ENCODE measurements around the gene CALY. TPM values are rescaled to one million over a fixed set of nuclear protein-coding genes. Genes with fewer than 3 reads are reported as not detected.
"Not testable (repeated sequence)": the region's sequence is repeated elsewhere in the genome, so short reads cannot be mapped to it uniquely, and the experiment has no call there.

Gene CALY
- total and polyA plus RNA-seq, 5 experiments from 2014 or later, result 0.22 to 6.9 (median 0.44) TPM

DNA sequence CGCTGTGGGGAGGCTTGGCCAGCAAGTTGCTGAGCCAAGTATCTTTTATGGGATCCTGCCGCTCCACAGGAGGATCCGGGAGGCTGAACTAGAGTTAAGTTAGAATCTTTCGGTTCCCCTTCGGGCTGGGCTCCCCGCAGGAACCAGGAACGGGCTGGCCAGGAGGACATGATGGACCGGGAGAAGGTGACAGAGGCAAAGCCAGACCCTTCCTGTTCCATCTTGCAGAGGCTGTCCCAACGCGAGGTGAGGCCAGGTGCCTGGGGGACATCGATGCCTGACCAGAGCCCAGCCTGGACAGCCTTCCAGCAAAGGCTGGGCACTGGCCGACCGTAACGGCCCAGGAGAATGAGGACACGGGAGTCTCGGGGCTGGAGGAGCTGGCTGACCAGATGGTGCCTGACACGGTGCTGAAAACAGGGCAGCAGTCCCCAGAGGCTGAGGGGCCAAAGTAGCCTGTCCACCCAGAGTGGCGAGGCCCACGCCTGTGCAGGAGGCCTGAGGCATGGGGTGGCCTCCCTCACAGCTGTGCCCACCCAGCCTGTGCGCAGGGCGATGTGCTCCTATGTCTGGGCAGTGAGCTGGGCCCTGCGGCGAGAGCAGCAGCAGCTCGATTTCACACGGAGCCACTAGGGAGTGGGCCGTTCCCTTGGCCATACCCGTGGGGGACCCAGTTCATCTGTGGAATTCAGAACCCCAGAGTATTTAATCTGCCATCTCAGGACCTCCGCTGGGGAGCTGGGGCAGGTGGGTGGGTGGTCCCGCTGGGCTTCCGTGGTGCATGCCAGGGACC, 40.5 kb upstream of the CALY start:
- ATAC-seq (no peak), DNase-seq (no peak)
- no peaks in the 10 kb centered on the region for H3K36me3 Mint-ChIP-seq
- peak overlapping the region; percentile 44 to 92 (median 66) for H3K4me3 Mint-ChIP-seq
- no peaks in the 10 kb centered on the region for H3K9me3 Mint-ChIP-seq
- H3K27ac Mint-ChIP-seq, result peak overlapping the region in 2 of 10 donors; percentile 36 to 86
- POLR2A ChIA-PET, result interaction anchor here (0.6 to 6.4 kb wide), 6 partner anchors 12 to 113 kb away, joined by 3 to 58 read pairs (median 4); partner anchors contain the start of genes ADAM8, FUOM and MTG1
- no peaks in the 10 kb centered on the region for H3K27me3 Mint-ChIP-seq
- H3K4me1 Mint-ChIP-seq, result peaks cover 2 to 38% (median 14%) of the 10 kb centered on the region in 4 donors

DNA sequence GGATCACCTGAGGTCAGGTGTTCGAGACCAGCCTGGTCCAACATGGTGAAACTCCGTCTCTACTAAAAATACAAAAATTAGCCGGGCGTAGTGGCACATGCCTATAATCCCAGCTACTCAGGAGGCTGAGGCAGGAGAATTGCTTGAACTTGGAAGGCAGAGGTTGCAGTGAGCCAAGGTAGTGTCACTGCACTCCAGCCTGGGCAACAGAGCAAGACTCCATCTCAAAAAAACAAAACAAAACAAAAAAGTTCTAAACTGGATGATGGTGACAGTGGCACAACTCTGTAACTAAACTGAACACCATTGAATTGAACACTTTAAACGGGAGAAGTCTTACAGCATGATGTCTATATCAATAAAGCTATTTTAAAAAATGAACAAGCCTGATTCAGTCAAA, 39.5 kb upstream of the CALY start:
- DNase-seq, H3K27me3 Mint-ChIP-seq, ATAC-seq, H3K9me3 Mint-ChIP-seq, H3K36me3 Mint-ChIP-seq: not testable (repeated sequence)
- POLR2A ChIA-PET, result interaction anchor here (1.0 to 6.4 kb wide), 2 partner anchors 13 to 112 kb away, joined by 3 to 58 read pairs; no protein-coding TSS in a partner anchor
- Mint-ChIP-seq H3K27ac (peak overlapping the region in 2 of 10 donors; percentile 4 to 24), H3K4me1 (peaks cover 4 to 36% (median 21%) of the 10 kb centered on the region in 4 donors), H3K4me3 (peak overlapping the region in 8 of 10 donors; percentile 25 to 92 (median 62))

DNA sequence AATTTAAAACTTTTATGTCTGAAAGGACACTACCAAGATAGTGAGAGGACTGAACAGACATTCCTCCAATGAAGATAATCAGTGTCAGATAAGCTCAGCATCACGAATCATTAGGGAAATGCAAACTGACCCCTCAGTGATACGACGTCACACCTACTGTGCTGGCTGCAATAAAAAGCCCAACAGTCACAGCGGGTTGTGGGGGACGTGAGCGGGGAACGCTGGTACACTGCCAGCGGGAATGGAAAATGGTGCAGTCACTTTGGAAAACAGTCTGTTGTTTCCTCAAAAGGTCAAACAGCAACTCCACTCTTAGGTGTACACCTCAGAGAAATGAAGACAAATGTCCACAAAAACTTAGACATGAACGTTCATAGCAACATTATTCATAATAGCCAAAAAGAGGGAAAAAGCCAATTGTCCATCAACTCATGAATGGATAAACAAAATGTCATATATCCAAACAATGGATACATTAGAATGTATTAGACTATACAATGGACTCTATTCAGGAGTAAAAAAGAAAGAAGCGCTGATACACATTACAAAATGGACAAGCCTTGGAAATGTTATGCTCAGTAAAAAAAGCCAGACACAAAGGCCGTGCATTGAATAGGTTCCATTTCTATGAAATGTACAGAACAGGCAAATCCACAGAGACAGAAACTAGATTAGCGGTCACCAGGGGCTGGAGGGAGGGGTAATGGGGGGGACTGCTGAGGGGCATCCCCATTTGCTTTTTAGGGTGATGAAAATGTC, 38.8 kb upstream of the CALY start:
- peaks cover 0 to under 1% (median under 1%) of the 10 kb centered on the region in 3 donors for H3K36me3 Mint-ChIP-seq
- no peak for ATAC-seq
- H3K9me3 Mint-ChIP-seq, result no peaks in the 10 kb centered on the region
- peak overlapping the region in 8 of 10 donors; percentile 14 to 74 (median 62) for H3K4me3 Mint-ChIP-seq
- POLR2A ChIA-PET, result no interaction called here
- DNase-seq, result no peak
- H3K4me1 Mint-ChIP-seq, result peaks cover 4 to 31% (median 18%) of the 10 kb centered on the region in 4 donors
- H3K27me3 Mint-ChIP-seq, result no peaks in the 10 kb centered on the region
- H3K27ac Mint-ChIP-seq, result peak overlapping the region in 3 of 10 donors; percentile 11 to 63 (median 25)

GRCh38 chr10:133373174-133374090, 36.7 kb upstream of the CALY start, which contains the start of gene ECHS1:
Gene ECHS1, minus strand, starts transcription at chr10:133373354. Its CDS starts 21 bp downstream, at chr10:133373333.
- H3K36me3 Mint-ChIP-seq, result peaks cover 0 to 20% (median 6%) of the 10 kb centered on the region in 3 donors
- POLR2A ChIA-PET, result interaction anchor here (0.7 to 2.0 kb wide), 6 partner anchors 8 to 37 kb away, joined by 3 to 14 read pairs (median 4); partner anchors contain the start of genes CALY and MTG1
- ATAC-seq, result peak; percentile 97 to 99
- peak within 1 kb of the TSS; percentile 64 to 89 (median 80) for H3K4me3 Mint-ChIP-seq
- peak within 1 kb of the TSS in 9 of 10 donors; percentile 48 to 90 (median 69) for H3K27ac Mint-ChIP-seq
- H3K27me3 Mint-ChIP-seq, result no peaks in the 10 kb centered on the region
- peak; percentile 86 to 96 (median 92) for DNase-seq
- peaks cover 7 to 23% (median 17%) of the 10 kb centered on the region in 4 donors for H3K4me1 Mint-ChIP-seq
- H3K9me3 Mint-ChIP-seq, result no peaks in the 10 kb centered on the region

GRCh38 chr10:133372507-133372906, 35.8 kb upstream of the CALY start:
- H3K4me1 Mint-ChIP-seq, result peaks cover 7 to 21% (median 16%) of the 10 kb centered on the region in 4 donors
- H3K27me3 Mint-ChIP-seq, result no peaks in the 10 kb centered on the region
- H3K36me3 Mint-ChIP-seq, result peaks cover 0 to 26% (median 6%) of the 10 kb centered on the region in 3 donors
- ATAC-seq (no peak), DNase-seq (no peak)
- H3K9me3 Mint-ChIP-seq, result no peaks in the 10 kb centered on the region
- H3K4me3 Mint-ChIP-seq, result peak overlapping the region in 9 of 10 donors; percentile 64 to 89 (median 77)
- peak overlapping the region in 3 of 10 donors; percentile 53 to 68 (median 59) for H3K27ac Mint-ChIP-seq
- POLR2A ChIA-PET, result interaction anchor here (0.8 to 2.0 kb wide), 4 partner anchors 9 to 22 kb away, joined by 3 to 14 read pairs (median 7); partner anchors contain the start of gene MTG1

GRCh38 chr10:133370030-133370786, 33.5 kb upstream of the CALY start:
- peak overlapping the region in 5 of 10 donors; percentile 41 to 64 (median 55) for H3K4me3 Mint-ChIP-seq
- no peaks in the 10 kb centered on the region for H3K9me3 Mint-ChIP-seq
- ATAC-seq (no peak), DNase-seq (no peak)
- peaks cover 7 to 16% (median 15%) of the 10 kb centered on the region in 4 donors for H3K4me1 Mint-ChIP-seq
- H3K27me3 Mint-ChIP-seq, result no peaks in the 10 kb centered on the region
- H3K27ac Mint-ChIP-seq, result peak overlapping the region in 1 of 10 donors; percentile 36
- H3K36me3 Mint-ChIP-seq, result peaks cover 0 to 31% (median 6%) of the 10 kb centered on the region in 3 donors
- POLR2A ChIA-PET, result no interaction called here

- peaks cover 6 to 10% (median 10%) of the 10 kb centered on the region in 4 donors for H3K4me1 Mint-ChIP-seq
- no peaks in the 10 kb centered on the region for H3K9me3 Mint-ChIP-seq
- H3K27me3 Mint-ChIP-seq, result no peaks in the 10 kb centered on the region
- DNase-seq (no peak), ATAC-seq (no peak)
- H3K27ac Mint-ChIP-seq, result peak overlapping the region in 1 of 10 donors; percentile 82
- POLR2A ChIA-PET, result no interaction called here
- peaks cover 0 to 42% (median 10%) of the 10 kb centered on the region in 3 donors for H3K36me3 Mint-ChIP-seq
- H3K4me3 Mint-ChIP-seq, result peak overlapping the region in 1 of 10 donors; percentile 14
These were observed 31.5 kb upstream of the CALY start for GRCh38 chr10:133368153-133368552.

DNA sequence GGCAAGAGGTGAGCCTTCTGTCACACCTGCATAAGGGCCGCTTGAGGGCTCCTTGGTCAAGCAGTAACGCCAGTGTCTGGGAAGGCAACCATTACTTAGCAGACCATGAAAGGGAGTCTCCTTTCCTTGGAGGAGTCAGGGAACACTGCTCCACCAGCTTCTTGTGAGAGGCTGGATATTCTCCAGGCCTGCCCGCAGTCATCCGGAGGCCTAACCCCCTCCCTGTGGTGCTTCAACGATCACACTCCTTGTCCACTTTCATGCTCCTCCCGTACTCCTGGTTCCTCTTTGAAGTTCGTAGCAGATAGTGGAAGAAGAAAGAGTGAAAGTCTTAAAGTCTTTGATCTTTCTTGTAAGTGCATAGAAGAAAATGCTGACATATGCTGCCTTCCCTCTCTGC, 30.8 kb upstream of the CALY start:
- H3K4me3 Mint-ChIP-seq, H3K27me3 Mint-ChIP-seq, H3K9me3 Mint-ChIP-seq, ATAC-seq, H3K27ac Mint-ChIP-seq, POLR2A ChIA-PET, DNase-seq: not testable (repeated sequence)
- peaks cover 6 to 10% (median 10%) of the 10 kb centered on the region in 4 donors for H3K4me1 Mint-ChIP-seq
- peaks cover 0 to 47% (median 10%) of the 10 kb centered on the region in 3 donors for H3K36me3 Mint-ChIP-seq

DNA sequence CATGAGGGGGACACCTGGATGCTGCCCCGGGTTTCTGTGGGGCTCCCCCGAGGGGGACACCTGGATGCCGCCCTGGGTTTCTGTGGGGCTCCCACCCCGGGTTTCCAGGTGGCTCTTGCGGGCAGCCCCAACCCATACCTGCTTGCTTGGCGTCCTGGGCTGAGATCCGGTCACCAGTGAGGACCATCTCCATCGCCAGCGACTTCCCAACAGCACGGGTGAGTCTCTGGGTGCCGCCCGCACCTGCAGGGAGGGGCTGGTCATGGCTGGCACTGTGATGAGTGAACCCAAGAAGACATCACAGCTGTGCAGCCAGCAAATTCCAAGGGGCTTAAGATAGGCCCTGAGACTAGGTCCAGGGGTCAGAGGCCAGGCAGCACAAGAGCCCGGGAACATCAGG, 30.1 kb upstream of the CALY start:
- Mint-ChIP-seq H3K4me1 (peaks cover 3 to 10% (median 6%) of the 10 kb centered on the region in 4 donors), H3K36me3 (peaks cover 0 to 54% (median 10%) of the 10 kb centered on the region in 3 donors), H3K27ac (no peak overlapping the region), H3K4me3 (no peak overlapping the region), H3K27me3 (no peaks in the 10 kb centered on the region), H3K9me3 (no peaks in the 10 kb centered on the region)
- ATAC-seq (no peak), DNase-seq (no peak)
- POLR2A ChIA-PET, result no interaction called here

- Mint-ChIP-seq H3K4me1 (peaks cover 0 to 9% (median 5%) of the 10 kb centered on the region in 4 donors), H3K4me3 (no peak overlapping the region), H3K27me3 (no peaks in the 10 kb centered on the region), H3K36me3 (peaks cover 0 to 56% (median 10%) of the 10 kb centered on the region in 3 donors), H3K9me3 (no peaks in the 10 kb centered on the region), H3K27ac (no peak overlapping the region)
- DNase-seq (no peak), ATAC-seq (no peak)
- POLR2A ChIA-PET, result interaction anchor here (1.5 kb wide), 1 partner anchor 12 kb away, joined by 3 read pairs; no protein-coding TSS in a partner anchor
These were observed 29.4 kb upstream of the CALY start for GRCh38 chr10:133366130-133366478.

All from naive thymus-derived CD8-positive, alpha-beta T cell (primary cell).